Measurements from ENCODE around the gene MMP14.

GRCh38 chr14:22822571-22823098 lies 13.8 kb upstream of the MMP14 start:
- TF ChIP-seq CTCF (IDR thresholded peaks at IDR 0.05; ENCODE audit: low read depth, low read length) = peak; percentile 80
- no peak for TF ChIP-seq MYC (IDR thresholded peaks at IDR 0.05; ENCODE audit: low read depth, low read length)
- TF ChIP-seq POLR2A (IDR thresholded peaks at IDR 0.05; ENCODE audit: extremely low read depth, insufficient read length) = no peak
- no peak for TF ChIP-seq MAX (IDR thresholded peaks at IDR 0.05; ENCODE audit: low read depth, low read length)

All from NB4 (cell line).